ENCODE results near the gene TMEM209.

DNA sequence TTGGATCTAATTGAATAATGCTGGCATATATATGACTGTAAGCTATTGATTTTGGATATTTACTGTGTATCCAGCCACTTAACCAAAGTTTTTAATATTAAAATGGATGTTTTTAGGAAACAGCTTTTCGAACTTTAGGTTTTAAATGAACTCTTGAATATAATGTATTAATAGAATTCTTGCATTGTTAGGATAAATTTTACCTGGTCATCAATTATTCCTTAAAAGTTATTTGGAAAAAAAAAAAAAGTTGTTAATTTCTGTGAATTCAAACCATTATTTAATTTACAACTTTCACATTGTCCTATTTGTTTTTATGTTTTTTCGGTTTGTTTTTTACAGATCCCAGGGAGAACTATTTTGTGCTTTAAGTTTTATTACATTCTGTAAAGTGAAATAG is 9.8 kb downstream of the TMEM209 start:
- TF ChIP-seq, protein P1, sequence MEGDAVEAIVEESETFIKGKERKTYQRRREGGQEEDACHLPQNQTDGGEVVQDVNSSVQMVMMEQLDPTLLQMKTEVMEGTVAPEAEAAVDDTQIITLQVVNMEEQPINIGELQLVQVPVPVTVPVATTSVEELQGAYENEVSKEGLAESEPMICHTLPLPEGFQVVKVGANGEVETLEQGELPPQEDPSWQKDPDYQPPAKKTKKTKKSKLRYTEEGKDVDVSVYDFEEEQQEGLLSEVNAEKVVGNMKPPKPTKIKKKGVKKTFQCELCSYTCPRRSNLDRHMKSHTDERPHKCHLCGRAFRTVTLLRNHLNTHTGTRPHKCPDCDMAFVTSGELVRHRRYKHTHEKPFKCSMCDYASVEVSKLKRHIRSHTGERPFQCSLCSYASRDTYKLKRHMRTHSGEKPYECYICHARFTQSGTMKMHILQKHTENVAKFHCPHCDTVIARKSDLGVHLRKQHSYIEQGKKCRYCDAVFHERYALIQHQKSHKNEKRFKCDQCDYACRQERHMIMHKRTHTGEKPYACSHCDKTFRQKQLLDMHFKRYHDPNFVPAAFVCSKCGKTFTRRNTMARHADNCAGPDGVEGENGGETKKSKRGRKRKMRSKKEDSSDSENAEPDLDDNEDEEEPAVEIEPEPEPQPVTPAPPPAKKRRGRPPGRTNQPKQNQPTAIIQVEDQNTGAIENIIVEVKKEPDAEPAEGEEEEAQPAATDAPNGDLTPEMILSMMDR (IDR thresholded peaks at IDR 0.05; ENCODE audit: insufficient read depth, low read length), result no peak
- no peak for TF ChIP-seq POLR2AphosphoS5 (IDR thresholded peaks at IDR 0.05; ENCODE audit: low read depth)
- TF ChIP-seq, protein P2, sequence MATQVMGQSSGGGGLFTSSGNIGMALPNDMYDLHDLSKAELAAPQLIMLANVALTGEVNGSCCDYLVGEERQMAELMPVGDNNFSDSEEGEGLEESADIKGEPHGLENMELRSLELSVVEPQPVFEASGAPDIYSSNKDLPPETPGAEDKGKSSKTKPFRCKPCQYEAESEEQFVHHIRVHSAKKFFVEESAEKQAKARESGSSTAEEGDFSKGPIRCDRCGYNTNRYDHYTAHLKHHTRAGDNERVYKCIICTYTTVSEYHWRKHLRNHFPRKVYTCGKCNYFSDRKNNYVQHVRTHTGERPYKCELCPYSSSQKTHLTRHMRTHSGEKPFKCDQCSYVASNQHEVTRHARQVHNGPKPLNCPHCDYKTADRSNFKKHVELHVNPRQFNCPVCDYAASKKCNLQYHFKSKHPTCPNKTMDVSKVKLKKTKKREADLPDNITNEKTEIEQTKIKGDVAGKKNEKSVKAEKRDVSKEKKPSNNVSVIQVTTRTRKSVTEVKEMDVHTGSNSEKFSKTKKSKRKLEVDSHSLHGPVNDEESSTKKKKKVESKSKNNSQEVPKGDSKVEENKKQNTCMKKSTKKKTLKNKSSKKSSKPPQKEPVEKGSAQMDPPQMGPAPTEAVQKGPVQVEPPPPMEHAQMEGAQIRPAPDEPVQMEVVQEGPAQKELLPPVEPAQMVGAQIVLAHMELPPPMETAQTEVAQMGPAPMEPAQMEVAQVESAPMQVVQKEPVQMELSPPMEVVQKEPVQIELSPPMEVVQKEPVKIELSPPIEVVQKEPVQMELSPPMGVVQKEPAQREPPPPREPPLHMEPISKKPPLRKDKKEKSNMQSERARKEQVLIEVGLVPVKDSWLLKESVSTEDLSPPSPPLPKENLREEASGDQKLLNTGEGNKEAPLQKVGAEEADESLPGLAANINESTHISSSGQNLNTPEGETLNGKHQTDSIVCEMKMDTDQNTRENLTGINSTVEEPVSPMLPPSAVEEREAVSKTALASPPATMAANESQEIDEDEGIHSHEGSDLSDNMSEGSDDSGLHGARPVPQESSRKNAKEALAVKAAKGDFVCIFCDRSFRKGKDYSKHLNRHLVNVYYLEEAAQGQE (IDR thresholded peaks at IDR 0.05; ENCODE audit: insufficient replicate concordance, low read depth), result no peak
- no peak for TF ChIP-seq GABPA (IDR thresholded peaks at IDR 0.05; ENCODE audit: low read depth)

Measured in HL-60 (cell line).